Activated naive CD8-positive, alpha-beta T cell treated with anti-CD3 and anti-CD28 coated beads, Interleukin-2, amount 10 ng/mL, durations not matched to agents 7 days and 5 days (primary cell): ENCODE results near the gene COL4A6. TPM values are rescaled to one million over a fixed set of nuclear protein-coding genes. Genes with fewer than 3 reads are reported as not detected.

Experiments
- ATAC-seq: fragments of 150-1000 bp; cut with Tn5 transposase; one replicate; pipeline ENCODE4 v1.10.0; 2021; ENCODE audit warnings: low read depth, moderate library complexity
- POLR2A ChIA-PET: fragments of 350-600 bp; sonication (Branson Sonifier 250); formaldehyde crosslinking; loops from one replicate; lab custom pipeline; 2021; ENCODE audit warnings: antibody characterized with exemption; lab: Charles Lee
- DNase-seq: peaks from one replicate; pipeline ENCODE4 v3.0.0; 2021
- H3K27ac Mint-ChIP-seq: one replicate; pipeline ENCODE4 v1.8.0; 2022; ENCODE audit warnings: mild to moderate bottlenecking, mixed read lengths
- H3K27me3 Mint-ChIP-seq: one replicate; pipeline ENCODE4 v1.8.0; 2022; ENCODE audit warnings: mild to moderate bottlenecking, moderate library complexity, mixed read lengths
- H3K36me3 Mint-ChIP-seq: one replicate; pipeline ENCODE4 v1.8.0; 2021; ENCODE audit warnings: mild to moderate bottlenecking, mixed read lengths
- H3K4me1 Mint-ChIP-seq: one replicate; pipeline ENCODE4 v1.8.0; 2021; ENCODE audit warnings: mixed read lengths
- H3K4me3 Mint-ChIP-seq: one replicate; pipeline ENCODE4 v1.8.0; 2022; ENCODE audit warnings: mild to moderate bottlenecking, moderate library complexity, mixed read lengths
- H3K9me3 Mint-ChIP-seq: one replicate; pipeline ENCODE4 v1.8.0; 2021; ENCODE audit warnings: mixed read lengths
- total RNA-seq, 2 experiments: library from RNA; stranded (reverse); gene quantifications; one replicate each; pipeline ENCODE4 v1.2.3, GENCODE V29; 2021

Gene COL4A6
- total RNA-seq, 2 experiments from 2014 or later = not detected

DNA sequence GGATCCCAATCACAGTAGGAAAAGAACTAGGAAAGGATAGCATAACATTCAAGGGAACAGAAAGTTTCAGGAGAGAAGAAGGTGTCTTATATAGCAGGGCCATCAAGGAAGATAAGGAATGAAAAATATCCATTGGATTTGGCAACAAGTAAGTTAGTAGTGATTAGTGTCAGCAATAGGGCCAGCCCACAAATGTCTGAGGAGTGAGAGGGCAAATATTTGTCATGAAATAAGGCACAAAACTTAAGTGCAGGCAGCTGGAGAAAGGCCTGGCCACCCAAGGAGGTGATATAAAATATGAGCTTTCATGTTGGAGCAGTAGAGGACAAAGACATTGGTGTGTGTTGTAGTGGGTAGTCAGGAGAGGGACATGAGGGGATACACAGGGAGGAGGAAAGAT lies 132.1 kb downstream of the COL4A6 start:
- ATAC-seq = no peak
- no peak for DNase-seq
- H3K4me1 Mint-ChIP-seq = no peaks in the 10 kb centered on the region
- H3K4me3 Mint-ChIP-seq = no peak overlapping the region
- H3K27ac Mint-ChIP-seq = no peak overlapping the region
- H3K36me3 Mint-ChIP-seq = no peaks in the 10 kb centered on the region
- POLR2A ChIA-PET = no interaction called here
- H3K9me3 Mint-ChIP-seq = no peaks in the 10 kb centered on the region
- peaks cover 2% of the 10 kb centered on the region for H3K27me3 Mint-ChIP-seq

DNA sequence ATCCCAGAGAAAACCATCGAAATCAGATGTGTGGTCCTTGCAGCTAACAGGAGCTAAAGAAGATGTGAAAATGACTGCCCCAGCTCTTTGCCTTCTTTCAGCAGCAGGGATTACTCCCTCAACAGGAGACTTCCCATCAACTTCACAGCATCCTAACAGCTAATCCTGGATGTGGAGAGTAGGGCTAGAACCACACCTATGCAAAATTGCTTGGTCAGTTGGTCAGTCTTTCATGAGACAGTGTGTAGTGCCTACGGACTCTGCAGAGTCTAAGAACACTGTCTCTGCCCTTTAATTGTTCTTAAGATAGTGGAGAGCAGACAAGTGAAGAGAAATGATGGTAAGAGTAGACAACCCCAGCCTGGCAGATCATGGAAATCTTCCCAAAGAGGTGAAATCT lies 133.5 kb downstream of the COL4A6 start:
- no peaks in the 10 kb centered on the region for H3K36me3 Mint-ChIP-seq
- no peaks in the 10 kb centered on the region for H3K4me1 Mint-ChIP-seq
- H3K4me3 Mint-ChIP-seq = no peak overlapping the region
- H3K9me3 Mint-ChIP-seq = no peaks in the 10 kb centered on the region
- no peak overlapping the region for H3K27ac Mint-ChIP-seq
- no peak for ATAC-seq
- POLR2A ChIA-PET = no interaction called here
- peaks cover 2% of the 10 kb centered on the region for H3K27me3 Mint-ChIP-seq
- DNase-seq = no peak

DNA sequence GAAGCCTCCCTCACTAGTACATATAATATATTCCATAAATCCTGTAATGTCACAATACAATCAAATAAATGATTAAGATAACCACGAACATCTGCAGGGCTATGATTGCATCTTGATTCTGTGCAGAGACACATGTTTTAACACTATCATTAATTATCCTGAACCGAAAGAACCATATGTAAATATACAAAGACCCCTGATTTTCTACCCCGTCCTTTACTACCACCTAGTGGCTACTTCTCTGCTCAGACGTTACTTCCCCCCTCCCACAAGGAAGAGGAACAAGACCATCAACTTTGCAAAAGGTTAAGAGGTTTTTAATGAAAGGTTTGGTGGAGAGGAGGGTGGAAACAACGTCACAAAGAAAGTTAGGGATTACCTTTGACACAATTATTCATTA lies 134.0 kb downstream of the COL4A6 start:
- Mint-ChIP-seq H3K27me3 (peaks cover 2% of the 10 kb centered on the region), H3K4me3 (no peak overlapping the region), H3K36me3 (no peaks in the 10 kb centered on the region), H3K4me1 (no peaks in the 10 kb centered on the region), H3K27ac (no peak overlapping the region), H3K9me3 (no peaks in the 10 kb centered on the region)
- POLR2A ChIA-PET = no interaction called here
- ATAC-seq (no peak), DNase-seq (no peak)

DNA sequence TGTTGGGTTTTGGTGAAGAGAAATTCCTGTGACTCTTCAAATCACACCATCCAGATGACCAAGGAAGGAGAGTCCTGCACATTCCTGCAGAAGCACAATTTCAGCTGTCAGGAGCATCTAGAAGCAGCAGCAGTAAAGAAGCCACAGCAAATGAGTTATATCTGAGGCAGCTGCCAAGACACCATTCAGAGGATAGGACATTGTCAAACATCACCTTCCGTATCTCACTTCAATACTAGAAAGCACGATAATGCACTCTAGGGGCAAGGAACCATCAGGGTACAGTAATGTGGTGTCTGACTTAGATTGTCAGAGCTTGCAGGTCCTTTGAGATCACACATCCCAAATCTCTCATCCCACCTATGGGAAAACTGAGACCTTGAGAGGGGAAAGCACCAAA lies 134.5 kb downstream of the COL4A6 start:
- Mint-ChIP-seq H3K4me1 (no peaks in the 10 kb centered on the region), H3K27me3 (peaks cover 2% of the 10 kb centered on the region), H3K27ac (no peak overlapping the region), H3K36me3 (no peaks in the 10 kb centered on the region), H3K9me3 (no peaks in the 10 kb centered on the region), H3K4me3 (no peak overlapping the region)
- no peak for ATAC-seq
- no peak for DNase-seq
- POLR2A ChIA-PET = no interaction called here

DNA sequence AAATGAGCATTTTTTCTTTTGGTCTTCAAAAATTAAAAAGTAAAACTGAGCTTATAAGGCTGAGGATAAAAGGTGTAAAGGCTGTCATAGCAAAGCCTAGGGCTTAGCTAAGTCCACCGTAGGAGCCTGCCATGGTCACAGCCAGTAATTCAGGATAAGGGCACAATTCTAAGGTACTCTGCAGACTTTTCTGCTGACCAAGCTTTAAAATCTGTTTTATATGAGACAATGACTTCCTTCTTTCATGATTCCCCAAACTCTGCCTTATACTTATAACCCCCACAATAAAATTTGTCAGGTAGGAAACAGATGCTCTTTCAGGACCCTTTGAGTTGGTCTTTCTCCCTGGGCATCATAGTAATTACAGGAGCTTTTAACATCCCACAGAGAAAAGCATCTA lies 138.5 kb downstream of the COL4A6 start:
- Mint-ChIP-seq H3K4me3 (no peak overlapping the region), H3K27ac (no peak overlapping the region), H3K36me3 (no peaks in the 10 kb centered on the region), H3K4me1 (no peaks in the 10 kb centered on the region), H3K27me3 (peaks cover 2% of the 10 kb centered on the region), H3K9me3 (no peaks in the 10 kb centered on the region)
- no peak for DNase-seq
- no peak for ATAC-seq
- POLR2A ChIA-PET = no interaction called here

DNA sequence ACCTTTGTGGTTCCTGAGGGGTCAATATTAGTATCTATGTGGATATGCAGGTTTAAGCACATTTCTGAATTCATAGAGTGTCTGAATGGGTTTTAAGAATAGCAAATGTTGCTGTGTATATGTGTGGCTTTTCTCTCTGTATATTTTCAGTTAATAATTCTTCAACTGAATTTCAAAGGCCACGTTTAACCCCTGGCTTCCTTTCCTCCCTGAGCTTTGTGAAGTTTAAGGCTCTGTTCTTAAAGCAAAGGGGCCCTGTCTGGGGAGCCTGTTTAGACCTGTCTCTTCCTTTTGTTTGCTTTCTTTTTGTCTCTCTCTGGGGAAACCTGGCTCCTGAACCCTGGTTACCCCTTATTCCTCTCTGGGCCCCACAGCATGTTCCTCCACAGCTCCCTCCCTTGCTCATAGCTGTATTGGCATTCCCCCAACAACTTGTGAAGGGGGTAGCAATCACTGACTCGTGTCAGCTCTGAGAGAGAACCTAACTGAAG lies 139.1 kb downstream of the COL4A6 start:
- Mint-ChIP-seq H3K4me1 (no peaks in the 10 kb centered on the region), H3K36me3 (no peaks in the 10 kb centered on the region)
- ATAC-seq = no peak

DNA sequence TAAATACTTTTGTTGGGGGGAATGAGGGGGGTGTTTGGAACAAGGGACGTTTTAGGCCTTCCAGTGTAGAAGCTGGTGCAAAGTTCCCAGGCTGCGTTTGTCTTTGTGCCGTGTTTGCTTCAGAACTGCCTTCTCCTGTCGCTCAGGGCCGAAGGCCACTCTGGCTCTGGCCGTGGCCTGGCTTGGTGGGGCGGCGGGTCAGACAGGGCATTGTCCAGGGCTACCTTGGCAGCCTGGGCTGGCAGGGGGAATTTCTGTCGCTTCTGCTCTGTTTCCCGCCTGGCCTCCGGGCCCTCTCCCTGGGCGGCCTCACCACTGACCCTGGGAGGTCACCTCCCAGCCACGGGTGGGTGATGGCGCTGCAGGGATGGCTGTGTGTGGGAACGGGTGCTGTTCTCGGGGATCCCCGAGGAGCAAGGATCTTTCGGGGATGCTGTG lies 140.0 kb downstream of the COL4A6 start:
- Mint-ChIP-seq H3K9me3 (no peaks in the 10 kb centered on the region), H3K4me3 (no peak overlapping the region), H3K4me1 (no peaks in the 10 kb centered on the region), H3K27ac (no peak overlapping the region), H3K36me3 (no peaks in the 10 kb centered on the region), H3K27me3 (peaks cover 2% of the 10 kb centered on the region)
- POLR2A ChIA-PET = no interaction called here
- DNase-seq (no peak), ATAC-seq (no peak)

More for the DNA sequence above, 139.1 kb downstream of the COL4A6 start:
- Mint-ChIP-seq H3K27me3 (peaks cover 2% of the 10 kb centered on the region), H3K9me3 (no peaks in the 10 kb centered on the region), H3K27ac (no peak overlapping the region), H3K4me3 (no peak overlapping the region)
- POLR2A ChIA-PET = no interaction called here
- DNase-seq = no peak

DNA sequence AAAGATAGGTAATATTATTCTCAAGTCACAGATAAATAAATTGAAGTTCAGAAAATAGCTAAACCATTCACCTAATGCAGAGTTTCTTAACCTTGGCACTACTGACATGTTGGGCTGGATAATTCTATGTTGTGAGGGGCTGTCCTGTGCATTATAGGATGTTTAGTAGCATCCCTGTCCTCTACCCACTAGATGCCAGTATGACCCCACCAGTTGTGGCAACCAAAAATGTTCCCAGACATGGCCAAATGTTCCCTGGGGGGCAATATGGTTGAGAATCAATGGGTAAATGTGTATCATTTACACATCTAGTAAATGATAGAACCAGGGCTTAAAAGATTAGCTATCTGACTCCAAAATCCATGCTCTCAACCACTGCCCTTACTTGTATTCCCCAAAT lies 140.9 kb downstream of the COL4A6 start:
- no peak for DNase-seq
- H3K27me3 Mint-ChIP-seq = no peaks in the 10 kb centered on the region
- H3K4me3 Mint-ChIP-seq = no peak overlapping the region
- H3K36me3 Mint-ChIP-seq = no peaks in the 10 kb centered on the region
- no peak for ATAC-seq
- H3K4me1 Mint-ChIP-seq = no peaks in the 10 kb centered on the region
- H3K9me3 Mint-ChIP-seq = no peaks in the 10 kb centered on the region
- POLR2A ChIA-PET = no interaction called here
- H3K27ac Mint-ChIP-seq = no peak overlapping the region

DNA sequence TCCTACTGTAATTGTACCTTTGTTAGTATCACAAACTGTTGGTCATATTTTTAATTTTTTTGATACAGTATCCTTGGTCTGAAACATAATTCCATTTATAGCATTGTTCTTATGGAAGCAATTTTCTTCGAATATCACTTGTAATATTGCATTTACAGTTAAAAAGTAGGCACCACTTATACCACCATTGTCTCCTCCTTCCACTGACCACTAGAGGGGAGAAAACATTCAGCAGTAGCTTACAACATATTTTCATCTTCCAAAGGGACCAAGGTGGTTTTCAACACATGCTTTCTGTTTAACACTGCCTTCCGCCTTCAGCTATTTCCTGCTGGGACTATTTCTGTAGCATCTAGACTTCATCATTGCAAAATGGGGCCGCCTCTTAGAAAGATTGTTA lies 146.2 kb downstream of the COL4A6 start:
- POLR2A ChIA-PET = no interaction called here
- DNase-seq = no peak
- no peaks in the 10 kb centered on the region for H3K4me1 Mint-ChIP-seq
- H3K36me3 Mint-ChIP-seq = no peaks in the 10 kb centered on the region
- H3K9me3 Mint-ChIP-seq = no peaks in the 10 kb centered on the region
- H3K27me3 Mint-ChIP-seq = peaks cover 3% of the 10 kb centered on the region
- no peak overlapping the region for H3K4me3 Mint-ChIP-seq
- no peak for ATAC-seq
- no peak overlapping the region for H3K27ac Mint-ChIP-seq

DNA sequence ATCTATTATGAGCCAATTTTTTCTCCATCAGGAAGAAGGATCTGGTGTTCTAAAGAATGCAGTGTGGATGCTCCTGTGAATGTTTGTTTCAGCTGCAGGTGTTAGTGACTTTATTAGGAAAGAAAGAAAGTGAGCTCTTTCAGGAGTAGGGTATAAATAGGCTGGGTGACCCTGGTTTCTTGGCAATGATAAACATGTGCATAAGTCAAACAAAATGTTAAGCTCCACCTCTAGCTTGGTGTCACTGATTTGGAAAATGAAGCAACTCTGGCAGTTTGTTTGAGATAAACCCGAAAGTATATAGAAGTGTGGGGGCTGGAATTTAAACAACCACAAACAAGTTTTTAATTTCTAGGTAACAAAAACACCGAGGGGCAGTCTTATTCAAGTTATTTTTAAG lies 152.3 kb downstream of the COL4A6 start:
- POLR2A ChIA-PET = no interaction called here
- no peak overlapping the region for H3K4me3 Mint-ChIP-seq
- no peak overlapping the region for H3K27ac Mint-ChIP-seq
- no peak for ATAC-seq
- DNase-seq = no peak
- H3K27me3 Mint-ChIP-seq = peaks cover 10% of the 10 kb centered on the region
- H3K4me1 Mint-ChIP-seq = no peaks in the 10 kb centered on the region
- H3K9me3 Mint-ChIP-seq = no peaks in the 10 kb centered on the region
- H3K36me3 Mint-ChIP-seq = no peaks in the 10 kb centered on the region

DNA sequence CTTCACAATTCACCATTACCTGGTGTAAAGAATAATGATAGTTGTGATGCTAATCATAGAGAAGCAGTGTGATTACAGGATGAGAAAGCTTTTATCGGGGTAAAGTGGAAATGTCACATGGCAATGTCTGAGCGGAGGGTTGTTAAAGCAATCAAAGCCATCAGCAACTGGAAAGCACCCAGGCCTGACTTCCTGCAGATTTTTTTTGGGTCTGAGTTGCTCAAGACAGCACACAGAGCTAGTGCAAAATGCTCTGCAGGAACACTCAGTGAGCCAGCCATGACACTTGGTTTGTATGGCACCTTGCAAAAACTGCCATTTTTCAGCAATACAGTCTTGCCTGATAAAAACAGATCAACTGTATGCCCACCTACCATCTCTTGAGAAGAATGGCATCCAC lies 152.9 kb downstream of the COL4A6 start:
- peaks cover 10% of the 10 kb centered on the region for H3K27me3 Mint-ChIP-seq
- no peaks in the 10 kb centered on the region for H3K36me3 Mint-ChIP-seq
- ATAC-seq = no peak
- POLR2A ChIA-PET = no interaction called here
- H3K27ac Mint-ChIP-seq = no peak overlapping the region
- H3K4me1 Mint-ChIP-seq = no peaks in the 10 kb centered on the region
- no peaks in the 10 kb centered on the region for H3K9me3 Mint-ChIP-seq
- DNase-seq = no peak
- no peak overlapping the region for H3K4me3 Mint-ChIP-seq

DNA sequence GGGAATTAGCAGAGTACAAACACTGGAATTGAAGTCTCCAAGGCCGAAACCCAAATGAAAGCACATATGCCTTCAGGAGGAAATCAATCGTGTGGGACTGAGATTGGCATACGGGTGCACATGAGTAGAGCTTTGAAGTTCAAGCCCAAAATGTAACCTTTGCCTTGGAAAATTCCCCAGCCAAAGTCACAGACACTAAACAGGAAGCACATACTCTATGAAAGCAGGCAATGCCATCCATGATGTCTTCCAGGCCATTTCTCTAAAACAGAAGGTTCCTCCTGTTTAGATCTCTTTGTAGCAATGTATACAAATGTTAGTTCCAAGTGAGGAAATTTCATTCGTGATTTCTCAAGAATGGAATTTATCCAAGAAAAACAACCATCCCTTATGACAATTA lies 162.5 kb downstream of the COL4A6 start:
- no peak for DNase-seq
- no peak overlapping the region for H3K4me3 Mint-ChIP-seq
- POLR2A ChIA-PET = no interaction called here
- H3K27ac Mint-ChIP-seq = no peak overlapping the region
- peaks cover 7% of the 10 kb centered on the region for H3K27me3 Mint-ChIP-seq
- H3K4me1 Mint-ChIP-seq = peaks cover 2% of the 10 kb centered on the region
- no peak for ATAC-seq
- H3K9me3 Mint-ChIP-seq = no peaks in the 10 kb centered on the region
- H3K36me3 Mint-ChIP-seq = no peaks in the 10 kb centered on the region

DNA sequence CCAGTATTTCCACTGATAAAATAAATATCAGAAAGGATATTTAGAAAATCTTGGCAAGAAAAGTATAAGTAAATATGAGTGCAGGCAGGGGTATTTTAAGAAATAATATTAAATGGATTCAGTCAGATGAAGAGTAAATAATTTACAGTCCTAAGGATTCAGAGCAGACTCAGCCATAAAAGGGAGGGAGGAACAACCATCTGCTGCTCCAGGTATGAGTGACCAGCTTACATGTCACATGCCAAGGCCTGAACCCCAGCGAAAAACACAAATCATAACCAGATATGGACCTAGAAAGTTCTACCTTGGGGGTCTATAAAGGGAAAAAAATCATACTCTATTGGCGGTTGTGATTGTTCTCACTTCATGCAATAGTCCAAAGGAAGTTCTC lies 166.8 kb downstream of the COL4A6 start:
- Mint-ChIP-seq H3K27me3 (peaks cover 7% of the 10 kb centered on the region), H3K36me3 (no peaks in the 10 kb centered on the region), H3K27ac (no peak overlapping the region)

DNA sequence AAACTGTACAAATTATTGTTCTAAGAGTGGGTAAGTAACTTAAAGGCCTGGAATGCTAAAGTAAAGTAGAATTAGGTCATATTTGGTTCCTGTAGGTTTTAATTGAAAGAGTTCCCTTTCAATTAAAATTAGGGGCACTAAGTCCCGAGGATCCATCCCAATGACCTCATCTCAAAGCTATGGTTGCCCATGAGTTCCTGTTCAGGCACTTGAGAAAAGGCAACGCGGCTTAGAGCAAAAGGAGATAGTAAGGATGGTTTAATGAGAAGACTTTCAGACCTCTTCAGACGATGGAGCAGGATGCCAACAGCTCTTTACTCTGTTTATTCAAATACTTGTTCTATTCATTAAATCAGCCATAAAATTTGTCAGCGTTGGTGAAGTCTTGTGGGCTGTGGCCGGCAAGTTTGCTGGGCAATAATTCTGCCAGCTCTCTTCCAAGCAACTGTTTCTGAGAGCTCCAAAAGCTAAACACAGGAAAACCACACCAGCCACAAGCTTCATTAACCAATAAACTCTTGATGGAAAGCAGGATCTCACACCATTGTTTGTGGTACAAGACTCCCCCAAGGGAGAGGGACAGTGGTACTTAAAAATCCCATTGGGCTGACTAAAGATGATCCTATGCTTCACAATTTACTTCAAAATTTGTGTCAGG lies 167.4 kb downstream of the COL4A6 start:
- Mint-ChIP-seq H3K4me3 (no peak overlapping the region), H3K27me3 (peaks cover 7% of the 10 kb centered on the region), H3K36me3 (no peaks in the 10 kb centered on the region), H3K4me1 (peaks cover 2% of the 10 kb centered on the region), H3K9me3 (no peaks in the 10 kb centered on the region), H3K27ac (no peak overlapping the region)
- ATAC-seq = no peak
- POLR2A ChIA-PET = no interaction called here
- no peak for DNase-seq

More for the DNA sequence above, 166.8 kb downstream of the COL4A6 start:
- H3K4me1 Mint-ChIP-seq = peaks cover 2% of the 10 kb centered on the region
- ATAC-seq (no peak), DNase-seq (no peak)
- H3K4me3 Mint-ChIP-seq = no peak overlapping the region
- POLR2A ChIA-PET = no interaction called here
- no peaks in the 10 kb centered on the region for H3K9me3 Mint-ChIP-seq
